Glutamatergic neuron (in vitro differentiated cells): ENCODE data around the gene HRH3. TPM values are rescaled to one million over a fixed set of nuclear protein-coding genes. Genes with fewer than 3 reads are reported as not detected.

Source experiments
- DNase-seq: peaks from one replicate; pipeline ENCODE4 v3.0.0; 2022
- H3K27ac Mint-ChIP-seq: one replicate; pipeline ENCODE4 v1.8.0; 2020; ENCODE audit warnings: mild to moderate bottlenecking, mixed read lengths, inconsistent platforms; ENCODE audit not compliant: unreplicated experiment
- H3K27me3 Mint-ChIP-seq: one replicate; pipeline ENCODE4 v1.8.0; 2020; ENCODE audit warnings: mild to moderate bottlenecking, moderate library complexity, mixed read lengths, inconsistent platforms; ENCODE audit not compliant: unreplicated experiment
- H3K36me3 Mint-ChIP-seq: one replicate; pipeline ENCODE4 v1.8.0; 2020; ENCODE audit warnings: mild to moderate bottlenecking, mixed read lengths, inconsistent platforms; ENCODE audit not compliant: unreplicated experiment
- H3K4me1 Mint-ChIP-seq: one replicate; pipeline ENCODE4 v1.8.0; 2020; ENCODE audit warnings: mild to moderate bottlenecking, low read depth, mixed read lengths, inconsistent platforms; ENCODE audit not compliant: unreplicated experiment
- H3K4me3 Mint-ChIP-seq: one replicate; pipeline ENCODE4 v1.8.0; 2020; ENCODE audit warnings: mild to moderate bottlenecking, mixed read lengths, inconsistent platforms; ENCODE audit not compliant: unreplicated experiment
- H3K9me3 Mint-ChIP-seq: one replicate; pipeline ENCODE4 v1.8.0; 2020; ENCODE audit warnings: mild to moderate bottlenecking, moderate library complexity, mixed read lengths, inconsistent platforms; ENCODE audit not compliant: unreplicated experiment
- CTCF ChIP-seq: fragments of 200-600 bp; sonication (generic); IDR thresholded peaks from one replicate; pipeline ENCODE4 v1.5.0; 2021; ENCODE audit not compliant: partially characterized antibody, unreplicated experiment
- total RNA-seq: library from RNA; stranded (reverse); fragmentation: NEBNext Ultra II Directional; extraction: Animal tissue kit (Norgen Biotek cat#: 25700); gene quantifications from one replicate; pipeline ENCODE4 v1.2.1, GENCODE V29; 2021; ENCODE audit not compliant: unreplicated experiment

The HRH3 gene
- total RNA-seq, 1 donor from 2014 or later = 13.7 TPM

- no peaks in the 10 kb centered on the region for H3K36me3 Mint-ChIP-seq
- peaks cover 8% of the 10 kb centered on the region for H3K4me1 Mint-ChIP-seq
- H3K9me3 Mint-ChIP-seq = peaks cover 3% of the 10 kb centered on the region
- no peak overlapping the region for H3K27ac Mint-ChIP-seq
- no peak for TF ChIP-seq CTCF
- H3K4me3 Mint-ChIP-seq = no peak overlapping the region
- H3K27me3 Mint-ChIP-seq = peaks cover 2% of the 10 kb centered on the region
- peak; percentile 15 for DNase-seq
Measured at GRCh38 chr20:62203378-62204030, 16.6 kb downstream of the HRH3 start.

- Mint-ChIP-seq H3K27ac (no peak overlapping the region), H3K36me3 (no peaks in the 10 kb centered on the region)
Measured at GRCh38 chr20:62202676-62203377, 17.3 kb downstream of the HRH3 start.

GRCh38 chr20:62202083-62202395 lies 18.0 kb downstream of the HRH3 start:
- Mint-ChIP-seq H3K27me3 (peaks cover 2% of the 10 kb centered on the region), H3K4me1 (peaks cover 8% of the 10 kb centered on the region), H3K36me3 (no peaks in the 10 kb centered on the region), H3K9me3 (peaks cover 3% of the 10 kb centered on the region), H3K4me3 (no peak overlapping the region), H3K27ac (no peak overlapping the region)
- peak; percentile 6 for DNase-seq
- TF ChIP-seq CTCF = no peak

More at GRCh38 chr20:62202676-62203377, 17.3 kb downstream of the HRH3 start:
- no peak overlapping the region for H3K4me3 Mint-ChIP-seq
- no peak for TF ChIP-seq CTCF
- H3K4me1 Mint-ChIP-seq = peaks cover 8% of the 10 kb centered on the region
- H3K9me3 Mint-ChIP-seq = peaks cover 3% of the 10 kb centered on the region
- DNase-seq = peak; percentile 11
- H3K27me3 Mint-ChIP-seq = peaks cover 2% of the 10 kb centered on the region

- Mint-ChIP-seq H3K9me3 (peaks cover 2% of the 10 kb centered on the region), H3K4me3 (peak overlapping the region; percentile 49), H3K36me3 (no peaks in the 10 kb centered on the region), H3K27ac (peak overlapping the region; percentile 17), H3K27me3 (no peaks in the 10 kb centered on the region), H3K4me1 (peaks cover 8% of the 10 kb centered on the region)
- peak; percentile 13 for DNase-seq
- TF ChIP-seq CTCF = no peak
Measured at GRCh38 chr20:62201173-62202082, 18.6 kb downstream of the HRH3 start.
